ENCODE data around the gene DCP2. TPM values are rescaled to one million over a fixed set of nuclear protein-coding genes. Genes with fewer than 3 reads are reported as not detected.
A peak's percentile ranks its signal among the peaks of the same experiment; 100 is the strongest.

Gene DCP2
- 100 to 1,000 TPM; 135 to 138 TPM for total RNA-seq

DNA sequence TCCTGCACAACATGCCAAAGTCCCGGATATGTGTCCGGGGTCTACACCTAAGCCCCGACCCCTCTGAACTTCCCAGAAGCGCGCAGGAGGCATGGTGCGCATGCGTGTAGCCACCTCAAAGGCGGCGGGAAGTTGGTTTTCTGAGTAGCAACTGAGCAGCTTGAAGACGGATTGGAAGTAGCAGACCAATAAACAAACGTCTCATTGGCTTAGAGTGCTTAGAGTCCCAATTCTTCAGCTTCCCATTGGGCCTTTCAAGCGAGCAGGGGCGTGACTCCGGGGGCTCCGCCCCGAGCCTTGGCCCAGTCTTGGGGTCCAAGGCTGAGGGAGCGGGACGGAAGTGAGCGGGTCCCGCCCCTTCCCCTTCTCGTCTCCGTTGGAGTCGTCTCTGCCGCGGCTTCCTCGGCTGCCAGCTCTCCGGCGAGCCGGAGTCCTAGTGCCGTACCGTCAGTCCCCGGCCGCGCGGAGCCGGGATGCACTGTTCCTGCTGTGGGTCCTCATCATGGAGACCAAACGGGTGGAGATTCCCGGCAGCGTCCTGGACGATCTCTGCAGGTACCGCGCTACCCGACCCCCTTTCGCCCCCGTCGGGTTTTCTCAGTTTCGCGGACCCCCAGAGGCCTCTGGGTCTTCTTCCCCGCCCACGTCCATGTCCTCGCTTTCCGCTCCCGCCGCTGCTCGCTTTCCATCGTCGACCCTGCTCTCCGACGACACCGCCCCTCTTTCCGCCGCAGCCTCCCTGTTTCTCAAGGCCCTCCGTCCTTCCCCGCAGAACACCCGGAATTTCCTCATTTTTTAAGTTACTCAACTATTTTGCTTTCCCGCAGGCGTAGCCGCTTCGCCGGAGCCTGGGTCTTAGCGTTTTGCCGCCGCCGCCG, at the start of gene DCP2:
DCP2 (plus strand) TSS at position 367 of the 878 bp plus-strand sequence; CDS start at position 503, 136 bp downstream.
- Mint-ChIP-seq H3K27me3 (no peaks in the 10 kb centered on the region), H3K27ac (peak within 1 kb of the TSS; percentile 96), H3K36me3 (ENCODE audit: low read depth) (peaks cover 38% of the 10 kb centered on the region), H3K4me1 (peaks cover 46% of the 10 kb centered on the region), H3K9me3 (no peaks in the 10 kb centered on the region), H3K4me3 (peak within 1 kb of the TSS; percentile 99)
- CTCF ChIA-PET: interaction anchor here (0.6 to 2.9 kb wide), 18 partner anchors 11 to 816 kb away, joined by 3 to 23 read pairs (median 4); partner anchors contain the start of gene REEP5
- DNase-seq: peak; percentile 97
- POLR2A ChIA-PET: interaction anchor here (0.6 to 3.9 kb wide), 38 partner anchors 9 to 558 kb away, joined by 3 to 94 read pairs (median 4); partner anchors contain the start of genes EPB41L4A, REEP5 and SRP19

DNA sequence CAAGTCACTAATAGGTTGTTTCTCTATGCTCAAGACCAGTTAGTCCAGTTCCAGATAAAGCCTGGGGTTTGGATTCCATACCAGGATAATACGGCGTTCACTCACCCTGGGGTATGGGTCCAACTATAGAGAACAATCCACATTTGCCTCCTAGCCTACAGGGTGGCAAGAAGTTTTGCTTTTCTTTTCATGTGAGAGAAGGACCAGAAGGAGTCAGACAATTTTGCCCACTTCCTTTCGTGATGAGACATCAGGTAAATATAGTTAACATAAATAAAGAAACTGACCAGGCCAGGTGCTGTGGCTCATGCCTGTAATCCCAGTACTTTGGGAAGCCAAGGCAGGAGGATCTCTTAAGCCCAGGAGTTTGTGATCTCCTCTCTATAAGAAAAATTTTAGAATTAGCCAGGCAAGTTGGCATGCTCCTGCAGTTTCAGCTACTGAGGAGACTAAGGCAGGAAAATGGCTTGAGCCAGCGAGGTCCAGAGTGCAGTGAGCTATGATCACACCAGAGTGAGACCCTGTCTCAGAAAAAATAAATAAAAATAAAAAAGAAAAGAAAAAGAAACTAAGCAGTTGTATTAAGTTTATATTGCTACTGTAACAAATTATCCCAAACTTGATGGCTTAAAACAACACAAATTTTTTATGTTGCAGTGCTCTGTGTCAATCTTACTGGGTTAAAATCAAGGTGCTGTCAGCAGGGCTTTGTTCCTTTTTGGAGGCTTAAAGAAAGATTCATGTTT, 47.1 kb upstream of the DCP2 start:
- ChIA-PET CTCF (interaction anchor here (0.7 to 1.3 kb wide), 3 partner anchors 39 to 190 kb away, joined by 3 to 5 read pairs (median 5); partner anchors contain the start of gene DCP2), POLR2A (interaction anchor here (0.8 to 1.4 kb wide), 10 partner anchors 8 to 91 kb away, joined by 3 to 16 read pairs (median 4); partner anchors contain the start of genes DCP2, REEP5 and SRP19)
- peak overlapping the region; percentile 97 for H3K27ac Mint-ChIP-seq
- peaks cover 7% of the 10 kb centered on the region for H3K9me3 Mint-ChIP-seq
- DNase-seq: peak; percentile 24
- H3K36me3 Mint-ChIP-seq (ENCODE audit: low read depth): peaks cover 15% of the 10 kb centered on the region
- peak overlapping the region; percentile 69 for H3K4me3 Mint-ChIP-seq
- peaks cover 53% of the 10 kb centered on the region for H3K4me1 Mint-ChIP-seq
- H3K27me3 Mint-ChIP-seq: no peaks in the 10 kb centered on the region

DNA sequence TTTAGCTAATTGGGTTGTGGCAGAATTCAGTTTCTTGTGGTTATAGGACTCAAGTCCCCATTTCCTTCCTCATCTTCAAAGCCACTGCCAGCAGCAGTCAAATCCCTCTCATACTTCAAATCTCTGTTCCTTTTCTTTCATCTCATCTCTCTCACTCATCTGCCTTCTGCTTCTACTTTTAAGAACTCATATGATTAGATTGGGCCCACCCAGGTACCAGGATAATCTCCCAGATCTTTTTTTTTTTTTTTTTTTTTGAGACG, 46.6 kb upstream of the DCP2 start:
- ChIA-PET POLR2A (interaction anchor here (0.8 to 1.4 kb wide), 10 partner anchors 9 to 91 kb away, joined by 3 to 16 read pairs (median 4); partner anchors contain the start of genes DCP2, REEP5 and SRP19), CTCF (interaction anchor here (0.7 to 1.3 kb wide), 4 partner anchors 40 to 190 kb away, joined by 3 to 5 read pairs (median 4); partner anchors contain the start of gene DCP2)

DNA sequence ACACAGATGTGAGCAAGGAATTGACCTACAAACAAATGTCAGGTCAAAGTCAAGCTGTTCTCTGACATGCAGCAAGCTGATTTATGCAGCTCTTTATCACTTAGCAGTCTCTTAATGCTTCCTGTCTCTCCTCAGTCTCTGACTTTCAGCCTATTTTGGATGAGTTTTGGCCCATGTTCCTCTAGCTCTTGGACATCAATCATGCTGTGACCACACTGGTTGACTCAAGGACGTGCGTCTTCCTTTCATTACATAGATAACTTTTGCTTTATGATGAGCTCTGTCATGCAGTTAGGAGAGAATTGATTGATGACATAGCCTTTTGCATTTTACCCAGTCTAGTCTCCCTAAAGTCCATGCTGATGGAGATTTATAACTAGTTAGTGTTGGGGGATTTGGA, 45.1 kb upstream of the DCP2 start:
- ChIA-PET CTCF (no interaction called here), POLR2A (interaction anchor here (0.6 to 1.4 kb wide), 5 partner anchors 8 to 45 kb away, joined by 3 to 7 read pairs (median 4); partner anchors contain the start of genes DCP2 and REEP5)
- peaks cover 18% of the 10 kb centered on the region for H3K36me3 Mint-ChIP-seq (ENCODE audit: low read depth)
- peaks cover 10% of the 10 kb centered on the region for H3K9me3 Mint-ChIP-seq
- H3K4me3 Mint-ChIP-seq: no peak overlapping the region
- peaks cover 55% of the 10 kb centered on the region for H3K4me1 Mint-ChIP-seq
- no peak overlapping the region for H3K27ac Mint-ChIP-seq
- no peaks in the 10 kb centered on the region for H3K27me3 Mint-ChIP-seq
- DNase-seq: no peak

More for the DNA sequence above, 46.6 kb upstream of the DCP2 start:
- peaks cover 10% of the 10 kb centered on the region for H3K9me3 Mint-ChIP-seq
- H3K27me3 Mint-ChIP-seq: no peaks in the 10 kb centered on the region
- H3K4me3 Mint-ChIP-seq: peak overlapping the region; percentile 65
- H3K27ac Mint-ChIP-seq: peak overlapping the region; percentile 97
- peaks cover 18% of the 10 kb centered on the region for H3K36me3 Mint-ChIP-seq (ENCODE audit: low read depth)
- no peak for DNase-seq
- peaks cover 55% of the 10 kb centered on the region for H3K4me1 Mint-ChIP-seq

DNA sequence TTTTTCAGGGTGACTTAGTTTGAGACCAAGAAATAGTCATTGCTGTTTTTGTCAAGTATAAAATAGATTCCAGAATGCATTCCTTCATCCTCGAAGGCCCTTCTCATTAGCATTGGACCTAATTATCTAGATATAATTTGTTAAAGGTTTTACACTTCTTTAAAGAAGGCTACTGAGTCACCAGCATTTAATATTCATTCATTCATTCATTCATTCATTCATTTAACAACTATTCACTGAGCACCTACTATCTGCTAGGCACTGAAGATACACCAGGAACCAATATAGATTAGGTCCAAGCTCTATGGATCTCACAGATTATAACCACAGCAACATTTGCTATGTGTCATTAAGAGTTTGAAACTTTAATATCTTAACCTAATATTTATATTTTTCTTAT, 43.5 kb upstream of the DCP2 start:
- Mint-ChIP-seq H3K4me3 (no peak overlapping the region), H3K27ac (no peak overlapping the region), H3K27me3 (no peaks in the 10 kb centered on the region), H3K36me3 (ENCODE audit: low read depth) (peaks cover 18% of the 10 kb centered on the region), H3K4me1 (peaks cover 43% of the 10 kb centered on the region), H3K9me3 (peaks cover 10% of the 10 kb centered on the region)
- no peak for DNase-seq
- CTCF ChIA-PET: interaction anchor here (1.0 to 2.3 kb wide), 2 partner anchors 11 to 32 kb away, joined by 3 to 6 read pairs; partner anchors contain the start of gene REEP5
- POLR2A ChIA-PET: no interaction called here

DNA sequence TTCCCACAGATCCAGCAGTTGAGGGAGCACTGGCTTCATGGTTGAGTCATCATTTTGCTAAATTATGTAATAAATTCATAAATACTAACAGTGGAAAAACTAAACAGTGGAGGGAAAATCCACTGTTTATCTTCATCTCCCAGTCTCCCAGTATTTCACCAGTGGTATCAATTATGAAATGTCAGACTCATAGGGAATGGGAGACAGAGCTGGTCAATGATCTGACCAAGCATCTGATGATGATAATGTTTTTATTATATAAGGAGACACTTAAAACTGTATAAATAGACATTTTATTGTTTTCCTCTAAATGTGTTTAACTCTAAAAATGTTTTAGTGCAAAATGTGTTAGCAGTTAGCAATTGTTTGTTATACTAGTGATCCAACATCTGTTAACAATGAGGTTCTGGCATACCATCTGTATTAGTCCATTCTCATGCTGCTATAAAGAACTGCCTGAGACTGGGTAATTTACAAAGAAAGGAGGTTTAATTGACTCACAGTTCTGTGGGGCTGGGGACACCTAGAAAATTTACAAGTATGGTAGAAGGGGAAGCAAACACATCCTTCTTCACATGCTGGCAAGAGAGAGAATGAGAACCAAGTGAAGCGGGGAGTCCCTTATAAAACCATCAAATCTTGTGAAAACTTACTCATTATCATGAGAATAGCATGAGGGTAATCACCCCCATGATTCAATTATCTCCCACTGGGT, 42.8 kb upstream of the DCP2 start:
- Mint-ChIP-seq H3K36me3 (ENCODE audit: low read depth) (peaks cover 18% of the 10 kb centered on the region), H3K4me3 (no peak overlapping the region), H3K4me1 (peaks cover 36% of the 10 kb centered on the region), H3K9me3 (peaks cover 10% of the 10 kb centered on the region), H3K27ac (no peak overlapping the region), H3K27me3 (no peaks in the 10 kb centered on the region)
- no peak for DNase-seq
- ChIA-PET POLR2A (interaction anchor here (0.8 to 1.6 kb wide), 3 partner anchors 10 to 42 kb away, joined by 5 to 6 read pairs (median 6); partner anchors contain the start of gene DCP2), CTCF (interaction anchor here (1.0 to 2.3 kb wide), 4 partner anchors 10 to 31 kb away, joined by 3 to 9 read pairs (median 6); partner anchors contain the start of gene REEP5)

DNA sequence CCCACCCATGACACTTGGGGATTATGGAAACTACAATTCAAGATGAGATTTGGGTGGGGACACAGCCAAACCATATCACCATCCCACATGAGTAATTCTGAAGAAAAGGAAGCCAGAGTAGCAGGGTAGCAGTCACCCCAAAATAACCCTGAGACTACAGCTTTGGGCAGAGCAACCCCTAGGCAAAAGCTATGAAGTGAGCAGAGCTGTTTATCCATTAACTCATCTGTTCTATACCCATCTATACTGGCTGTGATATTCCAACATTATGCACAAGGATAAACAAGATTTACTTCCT, 42.3 kb upstream of the DCP2 start:
- POLR2A ChIA-PET: interaction anchor here (0.8 to 1.6 kb wide), 3 partner anchors 10 to 42 kb away, joined by 5 to 6 read pairs (median 6); partner anchors contain the start of gene DCP2
- Mint-ChIP-seq H3K36me3 (ENCODE audit: low read depth) (peaks cover 18% of the 10 kb centered on the region), H3K27me3 (no peaks in the 10 kb centered on the region), H3K4me1 (peaks cover 31% of the 10 kb centered on the region), H3K4me3 (no peak overlapping the region), H3K27ac (no peak overlapping the region), H3K9me3 (peaks cover 10% of the 10 kb centered on the region)
- DNase-seq: no peak
- CTCF ChIA-PET: interaction anchor here (1.0 to 2.3 kb wide), 3 partner anchors 11 to 30 kb away, joined by 5 to 9 read pairs (median 6); no protein-coding TSS in a partner anchor

DNA sequence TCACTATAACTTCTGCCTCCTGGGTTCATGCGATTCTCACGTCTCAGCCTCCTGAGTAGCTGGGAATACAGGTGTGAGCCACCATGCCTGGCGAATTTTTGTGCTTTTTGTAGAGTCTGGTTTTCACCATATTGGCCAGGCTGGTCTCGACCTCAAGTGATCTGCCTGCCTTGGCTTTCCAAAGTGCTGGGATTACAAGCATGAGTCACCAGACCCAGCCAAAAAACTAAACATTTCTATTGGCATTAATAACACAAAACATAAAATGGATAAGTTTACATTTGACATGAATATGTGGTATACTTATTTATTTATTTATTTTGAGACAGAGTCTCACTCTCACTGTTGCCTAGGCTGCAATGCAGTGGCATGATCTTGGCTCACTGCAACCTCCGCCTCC, 40.9 kb upstream of the DCP2 start:
- H3K4me3 Mint-ChIP-seq: no peak overlapping the region
- no peaks in the 10 kb centered on the region for H3K27me3 Mint-ChIP-seq
- ChIA-PET POLR2A (interaction anchor here (1.6 kb wide), 1 partner anchor 41 kb away, joined by 6 read pairs; the partner anchor contains the start of gene DCP2), CTCF (interaction anchor here (0.7 kb wide), 1 partner anchor 87 kb away, joined by 3 read pairs; no protein-coding TSS in a partner anchor)
- DNase-seq: no peak
- no peak overlapping the region for H3K27ac Mint-ChIP-seq
- H3K4me1 Mint-ChIP-seq: peaks cover 20% of the 10 kb centered on the region
- peaks cover 16% of the 10 kb centered on the region for H3K36me3 Mint-ChIP-seq (ENCODE audit: low read depth)
- H3K9me3 Mint-ChIP-seq: peaks cover 10% of the 10 kb centered on the region

DNA sequence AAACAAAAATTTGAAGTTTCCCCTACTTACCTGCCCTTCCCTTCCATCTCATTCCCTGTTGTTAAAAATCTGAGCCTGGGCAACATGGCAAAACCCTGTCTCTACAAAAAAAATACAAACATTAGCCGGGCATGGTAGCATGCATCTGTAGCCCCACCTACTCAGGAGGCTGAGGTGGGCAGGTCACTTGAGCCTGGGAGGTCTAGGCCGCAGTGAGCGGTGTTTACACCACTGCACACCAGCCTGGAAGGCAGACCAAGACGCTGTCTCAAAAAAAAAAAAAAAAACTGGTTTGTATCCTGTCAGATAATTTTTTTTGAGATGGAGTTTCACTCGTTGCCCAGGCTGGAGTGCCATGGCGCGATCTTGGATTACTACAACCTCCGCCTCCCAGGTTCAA, 38.3 kb upstream of the DCP2 start:
- Mint-ChIP-seq H3K27me3 (peaks cover 5% of the 10 kb centered on the region), H3K4me3 (no peak overlapping the region), H3K36me3 (ENCODE audit: low read depth) (peaks cover 12% of the 10 kb centered on the region), H3K9me3 (peaks cover 10% of the 10 kb centered on the region), H3K4me1 (peaks cover 10% of the 10 kb centered on the region), H3K27ac (no peak overlapping the region)
- POLR2A ChIA-PET: interaction anchor here (1.1 kb wide), 1 partner anchor 38 kb away, joined by 5 read pairs; the partner anchor contains the start of gene DCP2
- CTCF ChIA-PET: no interaction called here
- DNase-seq: no peak

DNA sequence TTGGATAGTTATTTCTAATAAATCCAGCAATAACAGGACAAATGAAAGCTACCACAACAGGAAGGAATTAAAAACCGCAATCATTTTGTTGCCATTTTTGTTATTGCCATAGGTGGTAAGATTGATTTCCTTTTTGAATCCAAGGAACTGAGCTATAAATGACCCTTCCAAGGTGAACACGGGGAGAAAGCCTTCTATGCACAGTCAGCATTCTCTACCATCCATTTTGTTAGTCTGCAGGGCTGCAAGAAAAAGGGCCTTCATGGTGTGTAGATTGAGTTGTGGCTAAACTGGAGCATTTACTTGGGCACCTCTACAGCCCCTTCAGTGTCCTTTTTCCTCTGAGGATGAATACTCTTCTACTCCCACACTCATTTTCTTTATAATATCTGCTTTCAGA, 35.9 kb upstream of the DCP2 start:
- ChIA-PET POLR2A (interaction anchor here (1.4 kb wide), 1 partner anchor 9 kb away, joined by 3 read pairs; no protein-coding TSS in a partner anchor), CTCF (no interaction called here)
- no peak for DNase-seq
- Mint-ChIP-seq H3K36me3 (ENCODE audit: low read depth) (no peaks in the 10 kb centered on the region), H3K4me1 (peaks cover 2% of the 10 kb centered on the region), H3K4me3 (no peak overlapping the region), H3K27me3 (peaks cover 5% of the 10 kb centered on the region), H3K9me3 (no peaks in the 10 kb centered on the region), H3K27ac (no peak overlapping the region)

DNA sequence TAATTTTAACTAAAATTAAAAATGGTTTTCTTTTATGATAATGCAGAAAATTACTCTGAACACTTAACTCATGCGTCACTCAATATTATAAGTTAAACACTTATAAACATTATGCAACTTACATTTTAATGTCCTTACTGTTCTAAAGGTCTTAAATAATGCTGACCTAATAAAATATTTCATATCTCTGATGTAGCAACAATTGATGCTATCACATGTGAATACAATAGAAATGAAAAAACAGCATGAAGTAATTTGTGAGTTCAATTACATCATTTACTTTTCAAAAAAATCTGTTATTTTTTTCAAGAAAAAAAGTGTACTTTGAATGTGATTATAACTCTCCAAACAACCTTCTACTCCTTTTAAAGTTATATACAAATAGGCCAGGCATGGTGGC, 28.1 kb upstream of the DCP2 start:
- POLR2A ChIA-PET: interaction anchor here (1.3 kb wide), 1 partner anchor 19 kb away, joined by 4 read pairs; no protein-coding TSS in a partner anchor
- DNase-seq: no peak
- Mint-ChIP-seq H3K27me3 (no peaks in the 10 kb centered on the region), H3K36me3 (ENCODE audit: low read depth) (peaks cover 2% of the 10 kb centered on the region), H3K4me3 (no peak overlapping the region), H3K4me1 (peaks cover 22% of the 10 kb centered on the region), H3K9me3 (peaks cover 1% of the 10 kb centered on the region), H3K27ac (no peak overlapping the region)
- CTCF ChIA-PET: interaction anchor here (1.9 kb wide), 1 partner anchor 13 kb away, joined by 4 read pairs; no protein-coding TSS in a partner anchor

All from activated CD4-positive, alpha-beta memory T cell treated with anti-CD3 and anti-CD28 coated beads, Interleukin-2, amount 10 ng/mL, durations not matched to agents 7 days and 5 days (primary cell).